Transverse colon (tissue), 4 donors: Measurements from ENCODE around the gene TPGS1. TPM values are rescaled to one million over a fixed set of nuclear protein-coding genes. Genes with fewer than 3 reads are reported as not detected.
A peak's percentile ranks its signal among the peaks of the same experiment; 100 is the strongest.

Experiments
- DNase-seq: peaks from one replicate; pipeline ENCODE4 v3.0.0-alpha.2; 2019
- H3K27ac ChIP-seq, 4 donors: fragments of 200-600 bp; sonication (generic); 2 replicates each; pipeline ENCODE4 v1.5.1; 2016 to 2018; ENCODE audit warnings: inconsistent platforms in 4 of 4
- H3K27me3 ChIP-seq: fragments of 200-600 bp; sonication (generic); 2 replicates; pipeline ENCODE4 v1.5.1; 2017; ENCODE audit warnings: inconsistent platforms
- H3K36me3 ChIP-seq, 4 donors: fragments of 200-600 bp; sonication (generic); 2 replicates each; pipeline ENCODE4 v1.5.1; 2017 to 2019; ENCODE audit warnings: inconsistent platforms in 4 of 4
- H3K4me1 ChIP-seq, 4 donors: fragments of 200-600 bp; sonication (generic); 2 replicates each; pipeline ENCODE4 v1.5.1; 2017 to 2020; ENCODE audit warnings: inconsistent platforms in 4 of 4
- H3K4me3 ChIP-seq, 4 donors: fragments of 200-600 bp; sonication (generic); 1 replicate in 1 of 4; 2 replicates in 3 of 4; pipeline versions ENCODE4 v1.5.1 to v1.6.1; 2017 to 2019; ENCODE audit warnings: inconsistent platforms in 4 of 4
- H3K9me3 ChIP-seq, 2 donors: fragments of 200-600 bp; sonication (generic); 2 replicates each; pipeline ENCODE4 v1.5.1; 2017 to 2019; ENCODE audit warnings: inconsistent platforms in 2 of 2
- EP300 ChIP-seq: sonication (generic); formaldehyde crosslinking; IDR thresholded peaks from one replicate; pipeline ENCODE4 v1.6.1; 2017; ENCODE audit warnings: antibody characterized with exemption, low read depth
- POLR2A ChIP-seq: fragments of 450-650 bp; IDR thresholded peaks from one replicate; pipeline ENCODE4 v1.6.1; 2016; ENCODE audit warnings: antibody characterized with exemption, mild to moderate bottlenecking, moderate library complexity
- POLR2AphosphoS5 ChIP-seq, 3 donors: sonication (generic); formaldehyde crosslinking; IDR thresholded peaks; one replicate each; pipeline ENCODE4 v1.6.1; 2016; ENCODE audit warnings: antibody characterized with exemption in 3 of 3
- WGBS, 2 donors: methylation state at CpG; one replicate each; pipeline ENCODE4 v1.1.5; 2018; ENCODE audit warnings: low coverage in 1 of 2; 5-methylcytosine and 5-hydroxymethylcytosine counted together
- in situ Hi-C, 4 donors: fragments of 200-750 bp; cut with MboI; loops; one replicate each; pipeline versions ENCODE4 v1.15.0 to v1.15.1; 2017; ENCODE audit warnings: low sequenced_read_pairs in 3 of 4, low pct_ligation_motif_present in 1 of 4, low pct_unique_long_range_greater_than_20kb in 1 of 4
- intact Hi-C: fragments of 100-400 bp; cut with DNase I; formaldehyde crosslinking; loops from one replicate; pipeline ENCODE4 v1.15.1; 2023; ENCODE audit warnings: low total_unique reads
- total RNA-seq, 4 donors: library from RNA; depleted of rRNA; stranded (reverse); fragments of >200 nt; gene quantifications; one replicate each; pipeline ENCODE4 v1.1.0, GENCODE V29; 2016
- TF ChIP-seq, protein P1 (sequence below), 5 experiments: fragments of 200-600 bp in 3 of 5; fragments of 450-650 bp in 2 of 5; sonication (generic) in 3 of 5; IDR thresholded peaks; 1 replicate in 2 of 5; 2 replicates in 3 of 5; pipeline ENCODE4 v1.5.1; 2016 to 2017; ENCODE audit warnings: antibody characterized with exemption in 5 of 5, inconsistent platforms in 3 of 5, mild to moderate bottlenecking in 2 of 5, moderate library complexity in 1 of 5

The TPGS1 gene
- total RNA-seq, 4 donors from 2014 or later: 18.0 to 103 (median 43.8) TPM

GRCh38 chr19:548886-549830 is 41.9 kb downstream of the TPGS1 start:
- no peak for DNase-seq
- Histone ChIP-seq H3K27ac (no peak overlapping the region), H3K9me3 (no peaks in the 10 kb centered on the region), H3K4me3 (no peak overlapping the region), H3K4me1 (peaks cover 0 to 21% (median 12%) of the 10 kb centered on the region in 4 donors), H3K27me3 (no peaks in the 10 kb centered on the region), H3K36me3 (no peaks in the 10 kb centered on the region)
- intact Hi-C loops (loop anchor here (1.0 kb wide), 1 partner anchor 39 kb away; no protein-coding TSS in a partner anchor), in situ Hi-C loops (no loop called here)
- WGBS, 2 donors: 79% methylated on average over 27 of the region's 52 CpGs; no CpG with 5 or more reads in 1 of the 2 donors
- TF ChIP-seq, protein P1, sequence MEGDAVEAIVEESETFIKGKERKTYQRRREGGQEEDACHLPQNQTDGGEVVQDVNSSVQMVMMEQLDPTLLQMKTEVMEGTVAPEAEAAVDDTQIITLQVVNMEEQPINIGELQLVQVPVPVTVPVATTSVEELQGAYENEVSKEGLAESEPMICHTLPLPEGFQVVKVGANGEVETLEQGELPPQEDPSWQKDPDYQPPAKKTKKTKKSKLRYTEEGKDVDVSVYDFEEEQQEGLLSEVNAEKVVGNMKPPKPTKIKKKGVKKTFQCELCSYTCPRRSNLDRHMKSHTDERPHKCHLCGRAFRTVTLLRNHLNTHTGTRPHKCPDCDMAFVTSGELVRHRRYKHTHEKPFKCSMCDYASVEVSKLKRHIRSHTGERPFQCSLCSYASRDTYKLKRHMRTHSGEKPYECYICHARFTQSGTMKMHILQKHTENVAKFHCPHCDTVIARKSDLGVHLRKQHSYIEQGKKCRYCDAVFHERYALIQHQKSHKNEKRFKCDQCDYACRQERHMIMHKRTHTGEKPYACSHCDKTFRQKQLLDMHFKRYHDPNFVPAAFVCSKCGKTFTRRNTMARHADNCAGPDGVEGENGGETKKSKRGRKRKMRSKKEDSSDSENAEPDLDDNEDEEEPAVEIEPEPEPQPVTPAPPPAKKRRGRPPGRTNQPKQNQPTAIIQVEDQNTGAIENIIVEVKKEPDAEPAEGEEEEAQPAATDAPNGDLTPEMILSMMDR (IDR thresholded peaks at IDR 0.05): no peak
- TF ChIP-seq POLR2AphosphoS5 (IDR thresholded peaks at IDR 0.05): no peak
- TF ChIP-seq POLR2A: no peak
- no peak for TF ChIP-seq EP300

DNA sequence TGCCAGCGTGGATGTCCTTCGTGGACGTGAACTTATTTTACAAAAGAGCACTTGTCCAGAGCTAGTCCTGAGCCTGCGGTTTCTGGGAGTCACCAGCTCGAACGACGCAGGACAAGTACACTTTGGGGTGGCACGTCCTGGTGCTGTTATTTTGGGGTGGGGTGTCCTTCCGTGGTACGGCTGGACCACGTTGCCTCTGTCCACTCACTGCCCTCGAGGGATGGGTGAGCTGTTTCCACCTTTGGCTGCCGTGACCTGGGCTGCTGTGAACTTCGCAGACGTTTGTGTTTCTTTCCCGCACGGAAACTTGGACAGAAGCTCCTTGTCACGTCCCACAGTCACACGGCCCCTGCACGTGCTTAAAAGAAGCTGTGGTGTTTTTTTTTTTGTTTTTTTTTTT is 47.5 kb downstream of the TPGS1 start:
- Histone ChIP-seq H3K27ac (peak overlapping the region in 3 of 4 donors; percentile 8 to 36 (median 10)), H3K27me3 (no peaks in the 10 kb centered on the region), H3K9me3 (no peaks in the 10 kb centered on the region), H3K4me1 (peaks cover 14 to 54% (median 31%) of the 10 kb centered on the region in 4 donors), H3K36me3 (no peaks in the 10 kb centered on the region), H3K4me3 (no peak overlapping the region)
- in situ Hi-C loops (no loop called here), intact Hi-C loops (no loop called here)
- WGBS, 2 donors: 69 to 83% methylated on average over 9 to 18 of the region's 20 CpGs
- TF ChIP-seq, protein P1 (IDR thresholded peaks at IDR 0.05): no peak
- no peak for DNase-seq

GRCh38 chr19:555474-555808 is 48.1 kb downstream of the TPGS1 start:
- in situ Hi-C loops: no loop called here
- Histone ChIP-seq H3K36me3 (no peaks in the 10 kb centered on the region), H3K4me1 (peaks cover 14 to 54% (median 31%) of the 10 kb centered on the region in 4 donors), H3K9me3 (no peaks in the 10 kb centered on the region), H3K4me3 (no peak overlapping the region), H3K27ac (peak overlapping the region; percentile 51 to 76 (median 62)), H3K27me3 (no peaks in the 10 kb centered on the region)
- TF ChIP-seq, protein P1 (IDR thresholded peaks at IDR 0.05): no peak
- TF ChIP-seq EP300: no peak
- DNase-seq: no peak
- intact Hi-C loops: no loop called here
- 85% methylated on average over 14 of the region's 14 CpGs; no CpG with 5 or more reads in 1 of the 2 donors for WGBS, 2 donors

DNA sequence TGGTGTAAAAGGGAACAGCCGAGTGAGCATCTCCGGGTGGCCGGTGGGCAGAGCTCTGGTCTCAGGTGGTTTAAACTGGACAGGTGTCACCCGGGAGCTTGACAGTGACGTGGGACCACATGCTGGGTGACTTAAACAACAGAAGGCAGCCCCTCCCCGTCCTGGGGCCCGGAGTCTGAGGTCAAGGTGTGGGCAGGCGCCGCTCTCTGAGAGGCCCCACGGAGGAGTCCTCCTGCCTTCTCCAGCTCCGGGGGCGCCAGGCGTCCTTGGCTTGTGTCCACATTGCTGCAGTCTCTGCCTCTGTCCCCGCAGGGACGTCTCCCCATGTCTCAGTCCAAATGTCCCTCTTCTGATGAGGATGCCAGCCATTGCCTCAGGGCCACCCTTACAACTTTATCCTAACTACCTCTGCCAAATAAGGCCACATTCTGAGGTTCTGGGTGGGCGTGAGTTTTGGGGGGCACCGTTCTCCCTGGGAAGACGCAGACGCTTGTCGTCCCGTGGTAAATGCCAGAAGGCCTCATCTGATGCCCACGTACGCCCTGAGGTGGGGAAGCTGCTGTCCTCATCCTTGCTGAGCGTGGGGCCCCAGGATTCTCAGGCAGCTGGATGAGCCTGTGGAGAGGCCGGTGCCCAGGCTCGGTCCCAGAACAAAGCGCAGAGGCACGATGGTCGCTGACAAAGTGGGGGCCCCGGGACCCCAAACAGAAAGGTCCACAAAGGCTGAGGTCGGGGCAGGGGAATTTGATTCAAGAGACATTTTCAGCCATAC is 49.5 kb downstream of the TPGS1 start:
- DNase-seq: no peak
- no peaks in the 10 kb centered on the region for H3K36me3 ChIP-seq
- H3K9me3 ChIP-seq: no peaks in the 10 kb centered on the region
- no peak overlapping the region for H3K4me3 ChIP-seq
- no peaks in the 10 kb centered on the region for H3K27me3 ChIP-seq
- intact Hi-C loops: no loop called here
- peaks cover 14 to 44% (median 24%) of the 10 kb centered on the region in 4 donors for H3K4me1 ChIP-seq
- WGBS, 2 donors: 76% methylated on average over 31 of the region's 31 CpGs; no CpG with 5 or more reads in 1 of the 2 donors
- TF ChIP-seq EP300: no peak
- TF ChIP-seq POLR2A: no peak
- TF ChIP-seq POLR2AphosphoS5 (IDR thresholded peaks at IDR 0.05): no peak
- TF ChIP-seq, protein P1 (IDR thresholded peaks at IDR 0.05): no peak
- H3K27ac ChIP-seq: peak overlapping the region; percentile 51 to 76 (median 62)
- in situ Hi-C loops: no loop called here
